NCI-H510A (cell line): ENCODE measurements around the gene MYCBP2.
A peak's percentile ranks its signal among the peaks of the same experiment; 100 is the strongest.
"Not testable (repeated sequence)": the region's sequence is repeated elsewhere in the genome, so short reads cannot be mapped to it uniquely, and the experiment has no call there.

ENCODE experiments used
- DNase-seq: peaks from one replicate; lab custom pipeline; 2025; lab: John Stamatoyannopoulos, UW

The MYCBP2 gene, protein sequence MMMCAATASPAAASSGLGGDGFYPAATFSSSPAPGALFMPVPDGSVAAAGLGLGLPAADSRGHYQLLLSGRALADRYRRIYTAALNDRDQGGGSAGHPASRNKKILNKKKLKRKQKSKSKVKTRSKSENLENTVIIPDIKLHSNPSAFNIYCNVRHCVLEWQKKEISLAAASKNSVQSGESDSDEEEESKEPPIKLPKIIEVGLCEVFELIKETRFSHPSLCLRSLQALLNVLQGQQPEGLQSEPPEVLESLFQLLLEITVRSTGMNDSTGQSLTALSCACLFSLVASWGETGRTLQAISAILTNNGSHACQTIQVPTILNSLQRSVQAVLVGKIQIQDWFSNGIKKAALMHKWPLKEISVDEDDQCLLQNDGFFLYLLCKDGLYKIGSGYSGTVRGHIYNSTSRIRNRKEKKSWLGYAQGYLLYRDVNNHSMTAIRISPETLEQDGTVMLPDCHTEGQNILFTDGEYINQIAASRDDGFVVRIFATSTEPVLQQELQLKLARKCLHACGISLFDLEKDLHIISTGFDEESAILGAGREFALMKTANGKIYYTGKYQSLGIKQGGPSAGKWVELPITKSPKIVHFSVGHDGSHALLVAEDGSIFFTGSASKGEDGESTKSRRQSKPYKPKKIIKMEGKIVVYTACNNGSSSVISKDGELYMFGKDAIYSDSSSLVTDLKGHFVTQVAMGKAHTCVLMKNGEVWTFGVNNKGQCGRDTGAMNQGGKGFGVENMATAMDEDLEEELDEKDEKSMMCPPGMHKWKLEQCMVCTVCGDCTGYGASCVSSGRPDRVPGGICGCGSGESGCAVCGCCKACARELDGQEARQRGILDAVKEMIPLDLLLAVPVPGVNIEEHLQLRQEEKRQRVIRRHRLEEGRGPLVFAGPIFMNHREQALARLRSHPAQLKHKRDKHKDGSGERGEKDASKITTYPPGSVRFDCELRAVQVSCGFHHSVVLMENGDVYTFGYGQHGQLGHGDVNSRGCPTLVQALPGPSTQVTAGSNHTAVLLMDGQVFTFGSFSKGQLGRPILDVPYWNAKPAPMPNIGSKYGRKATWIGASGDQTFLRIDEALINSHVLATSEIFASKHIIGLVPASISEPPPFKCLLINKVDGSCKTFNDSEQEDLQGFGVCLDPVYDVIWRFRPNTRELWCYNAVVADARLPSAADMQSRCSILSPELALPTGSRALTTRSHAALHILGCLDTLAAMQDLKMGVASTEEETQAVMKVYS (N-terminal part only)

DNA sequence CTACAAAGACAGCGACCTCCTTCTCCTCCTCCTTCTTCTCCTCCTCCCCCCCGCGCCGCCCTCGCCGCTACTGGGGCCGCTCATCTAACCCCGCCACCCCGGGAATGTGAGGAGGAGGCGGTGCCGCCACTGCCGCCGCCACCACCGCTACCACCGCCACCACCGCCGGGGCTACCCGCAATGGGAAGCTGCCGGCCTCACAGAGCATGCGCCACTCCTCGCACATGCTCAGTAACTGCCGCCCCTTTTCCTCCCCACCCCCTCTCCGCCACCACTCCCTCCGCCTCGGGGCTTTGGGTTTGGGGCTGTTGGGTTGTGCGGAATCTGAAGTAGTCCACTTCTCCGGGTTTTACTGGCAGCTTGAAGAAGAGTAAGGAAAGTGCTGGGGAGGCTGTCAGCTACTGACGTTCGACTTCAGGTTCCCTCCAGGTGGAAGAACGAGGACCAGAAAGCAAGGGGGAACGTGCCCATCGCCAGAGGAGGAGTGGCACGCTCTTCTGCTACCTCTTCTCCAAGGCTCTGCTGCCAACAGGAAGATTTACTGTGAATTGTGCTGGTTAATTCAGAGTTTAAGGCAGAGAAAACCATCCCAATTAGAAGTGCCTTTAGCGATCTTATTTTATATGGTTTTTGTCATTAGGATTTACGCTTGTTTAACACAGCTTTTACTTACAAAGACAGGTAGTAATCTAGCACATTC lies at the start of gene MYCBP2:
TSS of gene MYCBP2 (minus strand) at position 190 of the 700 bp plus-strand sequence. CDS start 319 bp downstream, outside the sequence.
- DNase-seq: peak; percentile 91

DNA sequence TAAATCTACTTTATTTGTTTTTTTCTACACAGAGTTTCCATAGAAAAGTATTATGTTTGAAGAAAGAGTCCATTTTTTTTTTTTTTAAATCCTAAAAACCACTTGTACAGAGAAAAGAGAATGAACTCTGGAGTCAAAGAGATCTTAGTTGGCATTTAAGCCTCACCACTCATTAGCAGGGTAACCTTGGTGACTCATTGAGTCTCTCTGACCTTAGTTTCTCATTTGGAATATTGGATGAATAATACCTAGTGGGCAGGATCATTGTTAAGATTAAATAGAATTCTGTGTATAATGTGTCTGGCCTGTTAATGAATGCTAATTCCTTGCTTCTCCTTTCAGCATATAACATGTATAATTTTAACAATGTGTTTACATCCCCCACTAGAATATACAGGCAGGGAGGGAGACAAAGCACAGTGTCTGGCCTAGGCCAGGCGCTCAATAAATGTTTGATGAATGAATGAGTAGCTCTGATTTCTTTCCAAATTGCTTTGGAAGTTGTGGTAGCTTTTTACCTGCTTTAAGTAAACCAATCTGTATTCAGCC lies 48.7 kb upstream of the MYCBP2 start:
- no peak for DNase-seq

DNA sequence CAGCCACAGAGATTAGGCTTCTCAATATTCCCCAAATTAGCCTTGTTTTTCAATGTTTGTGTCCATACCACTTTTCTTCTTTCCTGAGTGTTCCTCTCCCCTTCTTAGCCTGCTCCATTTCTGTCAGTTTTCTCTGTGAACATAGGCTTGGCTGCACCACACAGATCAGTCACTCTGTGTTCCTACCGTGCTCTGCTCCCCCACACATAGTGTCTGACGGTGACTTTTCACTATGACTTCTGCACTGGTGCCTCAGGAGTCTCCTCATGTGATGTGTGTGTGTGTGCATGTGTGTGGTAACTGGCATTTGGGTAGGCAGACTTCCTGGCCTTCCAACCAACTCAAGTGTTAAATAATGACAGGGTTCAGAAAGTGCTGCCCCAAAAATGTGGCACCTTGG lies 47.9 kb upstream of the MYCBP2 start:
- no peak for DNase-seq

DNA sequence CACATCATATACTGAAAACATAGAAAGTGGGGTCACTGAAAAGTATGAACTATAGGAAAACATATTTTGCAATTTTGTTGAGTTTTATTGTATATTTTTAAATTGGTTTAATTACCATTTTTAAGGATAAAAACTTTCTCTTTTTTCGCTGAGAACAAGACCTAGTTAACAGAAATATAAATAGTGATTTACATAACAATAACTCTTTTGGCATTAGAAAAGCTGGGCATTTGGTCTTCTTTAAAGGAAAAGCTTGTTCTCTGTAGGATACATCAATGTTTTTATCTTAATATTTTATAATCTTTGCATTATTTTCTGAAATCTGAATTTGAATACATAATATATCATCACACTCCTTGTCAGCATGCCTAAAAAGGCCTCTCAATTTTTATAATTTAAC lies 47.4 kb upstream of the MYCBP2 start:
- DNase-seq: no peak

DNA sequence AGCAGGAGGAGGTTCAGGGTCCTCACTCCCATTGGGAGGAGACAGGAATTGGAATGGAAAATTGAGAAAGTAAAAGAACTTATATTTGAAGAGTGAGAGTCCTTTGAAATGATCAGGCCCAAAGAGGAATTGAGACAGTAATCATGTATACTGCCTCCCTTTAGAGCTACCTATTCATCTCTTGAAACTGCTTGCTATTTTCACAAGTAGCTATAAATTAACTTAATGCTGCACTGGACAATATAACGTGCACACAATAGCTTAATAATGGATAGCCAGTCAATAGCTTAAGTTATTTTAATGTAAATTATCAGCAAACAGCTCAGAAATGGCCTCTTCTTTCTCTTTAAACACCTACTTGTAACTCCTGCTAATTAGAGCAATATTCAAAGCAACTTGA lies 46.6 kb upstream of the MYCBP2 start:
- DNase-seq: no peak

DNA sequence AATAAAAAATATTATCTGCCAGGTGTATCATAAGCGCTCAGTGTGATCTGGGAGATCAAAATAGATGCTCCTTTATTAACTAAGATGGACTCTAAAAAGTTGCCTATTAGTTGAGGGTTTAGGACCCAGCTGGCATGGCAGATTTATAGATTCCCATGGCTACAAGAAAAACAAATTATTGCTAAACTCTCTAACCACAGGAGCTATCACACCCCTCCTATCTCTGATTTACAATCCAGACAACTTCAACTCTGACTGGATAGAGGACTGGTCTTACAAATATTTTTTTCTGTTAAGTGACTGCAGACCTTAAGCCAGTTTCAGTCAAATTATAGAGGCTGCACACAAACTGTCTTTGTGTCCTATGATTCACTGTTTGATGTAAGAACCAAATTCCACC lies 45.4 kb upstream of the MYCBP2 start:
- no peak for DNase-seq

DNA sequence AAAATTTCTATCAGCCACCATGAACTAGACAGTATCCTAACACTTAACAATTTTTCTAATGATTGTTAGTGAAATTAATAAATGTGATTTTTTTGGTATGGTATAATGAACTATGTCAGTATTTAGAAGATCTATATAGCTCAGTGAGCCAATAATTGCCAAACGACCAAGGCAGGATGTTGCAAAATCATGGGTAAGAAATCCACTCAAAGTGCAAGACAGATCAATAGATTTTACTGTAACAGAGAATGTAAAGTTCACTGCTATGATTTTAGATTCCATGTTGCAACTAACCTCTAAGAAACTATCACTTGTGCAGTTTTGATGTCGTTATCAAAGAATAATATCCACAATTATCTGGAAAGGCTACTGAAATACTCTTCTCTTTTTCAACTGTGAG lies 44.0 kb upstream of the MYCBP2 start:
- no peak for DNase-seq

DNA sequence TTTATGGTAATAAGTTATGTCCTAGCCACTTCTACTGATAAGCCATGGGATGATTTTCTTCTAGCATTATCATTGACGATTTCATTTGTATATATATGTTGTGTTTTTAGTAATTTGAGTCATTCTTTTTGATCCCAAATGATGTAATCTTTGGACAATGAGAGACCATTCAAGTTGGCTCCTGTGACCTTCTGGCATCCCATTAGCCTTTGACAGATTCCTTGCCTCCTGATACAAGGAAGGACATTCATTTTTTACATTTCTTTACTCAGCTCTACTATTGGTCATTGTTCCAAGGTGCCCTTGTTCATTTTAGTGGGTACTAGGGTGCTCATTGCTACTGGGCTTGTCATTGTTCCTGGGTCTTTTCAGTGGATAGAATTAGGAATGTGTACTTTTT lies 35.3 kb upstream of the MYCBP2 start:
- no peak for DNase-seq

DNA sequence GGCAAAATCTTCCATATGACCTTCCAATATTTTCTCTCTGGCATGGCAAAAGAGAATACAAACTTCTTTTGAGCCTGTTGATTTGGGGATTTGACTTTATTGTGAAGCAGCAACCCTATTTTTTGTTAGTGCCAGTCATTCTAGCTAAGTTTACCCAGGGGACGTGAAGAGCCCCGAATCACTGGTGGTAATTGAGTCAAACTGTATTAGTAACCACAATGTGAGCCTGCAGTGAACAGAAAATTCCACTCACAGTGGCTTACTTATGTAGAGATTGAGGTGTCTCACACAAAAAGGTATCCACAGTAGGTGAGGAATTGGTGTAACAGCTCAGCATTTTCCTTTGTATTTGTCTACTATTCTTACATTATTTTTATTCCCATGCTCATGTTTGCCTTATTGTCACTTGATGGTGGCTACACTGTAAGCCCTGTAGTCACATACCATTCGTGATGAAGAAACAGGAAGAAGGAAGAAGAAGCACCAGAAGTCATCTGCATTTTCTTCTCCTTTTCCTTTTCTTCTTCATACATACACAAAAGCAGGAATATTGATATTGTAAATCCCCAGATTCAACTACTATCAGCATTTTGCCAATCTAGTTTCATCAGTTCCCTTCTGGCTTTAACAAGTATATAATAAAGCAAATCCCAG lies 33.3 kb upstream of the MYCBP2 start:
- no peak for DNase-seq

DNA sequence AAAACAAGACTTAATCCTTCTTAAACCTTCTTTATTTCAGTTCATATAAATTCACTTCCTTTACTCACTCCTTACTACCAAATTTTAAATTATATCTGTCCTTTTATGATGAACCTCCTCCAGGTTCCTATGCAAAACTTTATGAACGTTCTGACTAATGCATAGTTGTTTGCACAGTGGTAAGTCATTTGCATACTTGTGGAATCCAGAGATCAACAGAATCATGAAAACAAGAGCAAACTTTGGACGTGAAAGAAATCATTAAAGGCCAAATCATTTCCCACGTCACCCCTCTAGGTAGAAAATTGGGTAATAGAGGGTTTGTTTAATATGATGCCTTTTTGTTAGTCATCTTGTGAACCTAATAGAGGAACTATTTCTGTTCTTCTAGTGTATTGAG lies 32.3 kb upstream of the MYCBP2 start:
- DNase-seq: no peak

DNA sequence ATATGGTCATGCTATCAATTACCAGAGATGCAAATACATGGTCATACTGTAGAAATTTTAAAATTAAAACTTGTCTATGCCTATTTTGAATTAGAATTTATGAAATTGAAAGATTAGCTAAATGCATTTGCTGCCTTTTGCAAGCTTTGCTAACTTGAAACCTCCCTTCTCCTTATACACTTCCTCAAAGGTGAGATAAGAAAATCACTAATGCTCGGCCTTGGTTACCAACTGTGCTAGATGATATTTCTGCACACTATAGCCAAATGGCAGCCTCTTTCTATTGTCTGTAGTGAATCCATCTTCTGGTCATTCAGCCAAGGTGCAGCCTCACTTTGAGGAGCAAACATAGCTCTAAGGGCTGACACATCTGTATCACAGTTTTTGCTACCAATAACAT lies 31.1 kb upstream of the MYCBP2 start:
- no peak for DNase-seq

DNA sequence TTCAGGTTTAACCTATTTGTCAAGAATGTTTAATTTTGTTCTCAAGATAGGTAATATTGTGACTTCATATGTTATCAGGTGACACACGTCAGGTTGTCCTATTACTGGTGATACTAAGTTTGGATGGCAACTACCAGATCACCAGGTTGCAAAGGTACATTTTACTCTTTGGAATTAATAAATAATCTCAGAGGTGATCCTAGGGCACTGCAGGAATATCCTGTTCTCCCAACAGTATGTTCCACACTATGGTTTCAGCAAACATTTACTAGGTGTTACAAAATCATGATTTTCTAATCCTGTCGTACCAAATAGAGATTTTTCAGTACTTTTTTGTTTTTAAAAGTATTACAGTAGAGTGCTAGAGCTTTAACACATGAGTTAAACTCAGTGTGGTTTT lies 29.3 kb upstream of the MYCBP2 start:
- DNase-seq: no peak

DNA sequence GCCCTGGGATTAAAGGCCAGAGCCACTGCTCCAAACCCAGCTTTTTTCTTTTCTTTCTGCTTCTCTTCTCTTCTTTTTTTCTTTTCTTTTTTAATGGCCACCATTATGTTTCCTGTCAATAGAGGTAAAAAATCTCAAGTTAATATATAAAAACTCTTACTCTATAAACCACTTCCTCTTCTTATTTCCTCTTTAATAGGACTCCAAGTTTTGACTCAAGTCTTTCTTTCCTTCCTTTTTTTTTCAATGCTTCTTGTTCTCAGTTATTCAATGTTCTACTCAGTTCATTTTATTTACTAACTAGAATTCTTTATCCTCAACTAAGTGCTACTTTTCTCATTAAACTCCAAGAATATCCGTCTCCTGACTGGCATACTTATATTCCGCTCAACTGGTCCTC lies 27.1 kb upstream of the MYCBP2 start:
- DNase-seq: no peak

DNA sequence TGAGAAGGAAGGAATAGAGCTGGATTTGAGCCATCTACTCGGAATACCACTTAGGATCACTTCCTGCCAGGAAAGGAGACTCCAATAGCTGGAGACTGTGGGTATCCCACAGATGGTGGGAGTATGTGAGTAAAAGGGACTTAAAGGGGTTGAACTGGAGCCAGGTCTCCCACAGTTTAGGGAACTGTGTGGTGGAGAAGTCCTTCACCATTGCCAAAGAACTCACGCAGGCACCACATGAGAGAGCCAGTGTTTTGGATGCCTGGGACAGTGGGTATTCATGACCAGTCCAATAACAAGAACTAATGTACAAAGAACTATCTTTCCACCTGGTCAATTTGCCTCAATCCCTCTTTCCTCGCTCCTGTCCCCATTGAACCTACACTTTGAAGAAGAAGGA lies 24.4 kb upstream of the MYCBP2 start:
- no peak for DNase-seq

DNA sequence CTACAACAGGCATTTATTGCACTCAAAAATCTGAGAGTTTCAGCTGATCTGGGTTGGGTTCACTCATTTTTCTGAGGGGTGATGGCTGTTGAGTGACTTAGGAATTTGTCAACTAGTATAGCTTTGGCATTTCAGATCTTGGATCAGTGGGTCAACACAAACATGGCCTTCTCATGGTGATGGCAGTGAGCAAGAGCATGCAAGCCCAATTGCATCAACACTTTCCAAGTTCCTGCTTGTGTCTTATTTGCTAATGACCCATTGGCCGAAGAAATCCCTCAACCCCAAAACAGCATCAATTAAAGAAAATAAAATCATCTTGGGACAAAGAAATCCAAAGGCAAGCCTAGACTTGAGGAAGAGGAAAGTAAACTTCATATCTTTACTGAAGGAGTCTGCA lies 23.9 kb upstream of the MYCBP2 start:
- no peak for DNase-seq

DNA sequence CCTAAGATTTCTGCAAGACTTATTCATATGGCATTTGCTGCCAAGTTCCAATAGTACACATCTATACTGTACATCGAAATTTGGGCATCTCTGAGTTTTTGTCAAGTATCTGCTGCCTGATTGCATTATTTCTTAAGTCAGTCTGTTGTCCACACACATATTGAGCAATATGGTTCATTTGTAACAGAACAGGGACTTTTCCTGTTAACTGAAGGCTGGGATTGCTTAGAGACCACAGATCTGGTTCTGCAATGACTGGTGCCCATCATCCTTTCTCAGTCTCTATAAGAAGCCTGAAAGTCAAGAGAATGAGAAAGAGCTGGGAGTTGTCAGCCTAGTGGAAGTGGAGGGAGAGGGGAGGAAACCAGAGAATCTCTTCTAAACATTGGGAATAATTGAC lies 22.5 kb upstream of the MYCBP2 start:
- DNase-seq: no peak

DNA sequence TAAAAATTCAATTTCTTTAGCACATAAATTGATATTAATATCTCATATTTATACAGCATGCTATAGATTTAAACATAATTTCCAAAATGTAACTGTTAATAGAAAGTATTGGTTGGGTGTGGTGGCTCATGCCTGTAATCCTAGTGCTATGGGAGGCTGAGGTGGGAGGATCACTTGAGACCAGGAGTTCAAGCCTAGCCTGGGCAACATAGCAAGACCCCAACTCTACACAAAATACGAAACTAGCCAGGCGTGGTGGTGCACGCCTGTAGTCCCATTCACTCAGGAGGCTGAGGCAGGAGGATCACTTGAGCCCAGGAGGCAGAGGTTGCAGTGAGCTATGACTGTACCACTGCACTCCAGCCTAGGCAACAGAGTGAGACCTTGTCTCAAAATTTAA lies 20.5 kb upstream of the MYCBP2 start:
- DNase-seq: not testable (repeated sequence)

DNA sequence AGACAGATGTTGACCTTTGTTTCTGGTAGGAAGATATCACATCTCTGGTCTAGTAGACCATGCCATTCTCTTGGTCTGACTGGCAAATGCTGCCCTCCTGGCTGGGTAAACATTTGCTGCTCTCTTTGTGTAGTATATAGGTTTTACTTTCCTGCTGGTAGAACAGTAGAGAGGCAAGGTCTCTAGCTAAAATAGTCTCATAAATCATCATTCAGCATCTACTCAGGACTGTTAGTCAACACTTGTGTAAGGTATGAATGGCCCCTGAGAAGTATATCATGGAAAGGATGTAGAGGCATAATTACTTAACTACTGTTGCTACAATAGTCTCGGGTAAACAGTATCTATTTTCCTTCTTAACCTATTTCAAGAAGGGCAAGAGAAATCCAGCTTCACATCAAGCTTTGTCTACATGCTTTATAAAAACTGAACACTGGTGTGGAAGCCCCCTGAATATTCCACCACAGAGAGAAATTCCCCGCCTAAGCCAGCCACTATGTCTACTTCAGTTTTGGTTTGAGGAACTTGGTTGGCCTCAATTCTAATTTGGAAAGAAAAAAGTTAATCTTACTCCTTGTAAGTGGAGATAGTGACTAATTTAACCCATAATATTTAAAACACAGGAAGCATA lies 18.4 kb upstream of the MYCBP2 start:
- peak; percentile 64 for DNase-seq

DNA sequence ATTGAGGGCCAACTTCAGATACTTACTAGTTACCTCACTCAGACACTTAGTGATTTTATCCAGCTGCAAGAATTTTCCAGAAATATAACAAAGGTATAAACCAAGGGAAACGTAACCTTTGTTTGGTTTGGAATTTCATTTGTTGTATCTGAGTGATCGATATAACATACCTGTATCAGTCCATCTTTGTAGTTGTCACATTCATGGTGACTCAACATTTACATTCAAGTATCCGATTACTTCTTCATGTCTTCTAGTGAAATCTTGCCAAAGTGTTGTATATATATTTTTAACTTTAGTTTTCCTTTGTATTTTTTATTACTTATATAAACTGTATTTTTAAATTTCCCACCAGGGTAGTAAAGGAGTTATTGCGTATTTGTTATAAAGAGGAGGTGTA lies 16.9 kb upstream of the MYCBP2 start:
- no peak for DNase-seq

DNA sequence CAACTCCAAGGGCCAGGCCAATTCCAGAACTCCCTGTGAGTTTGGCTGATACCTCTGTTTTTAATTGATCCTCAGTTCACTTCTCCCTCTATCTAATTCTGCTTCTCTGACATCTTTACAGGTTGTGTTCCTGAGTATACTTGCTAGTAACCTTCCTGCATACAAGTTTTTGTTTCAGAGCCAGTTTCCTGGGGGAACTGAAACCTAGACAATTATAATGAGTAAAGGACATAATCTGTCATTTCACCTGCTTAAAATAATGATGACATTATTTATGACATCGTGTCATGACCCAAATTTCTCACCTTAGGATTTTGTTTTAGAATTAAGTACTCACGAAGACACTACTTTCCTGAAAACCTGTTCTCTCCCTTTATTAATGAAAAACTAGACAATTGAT lies 12.5 kb upstream of the MYCBP2 start:
- DNase-seq: no peak

DNA sequence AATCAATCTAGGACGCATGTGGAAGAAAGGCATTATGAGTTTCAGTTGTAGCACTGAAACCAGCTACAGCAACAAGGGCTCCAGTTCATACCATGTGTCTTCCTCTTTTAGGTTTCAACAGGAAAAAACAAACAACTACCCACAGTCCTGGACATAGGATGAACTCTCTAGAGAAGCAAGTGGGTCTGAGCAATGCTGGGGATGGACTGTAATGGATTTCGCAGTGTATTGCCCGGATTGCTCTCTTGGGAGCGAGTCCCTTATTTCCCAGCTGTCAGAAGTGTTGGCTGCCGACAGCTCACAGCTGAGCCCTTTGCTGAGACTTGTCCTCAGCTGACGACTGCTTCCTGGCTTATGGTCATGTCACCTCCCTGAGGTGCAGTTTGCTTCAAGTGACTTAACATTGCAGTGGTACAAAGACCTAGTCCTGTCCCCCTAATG lies 12.1 kb upstream of the MYCBP2 start:
- DNase-seq: no peak
